ENCODE results near the gene RGS19.
"Not testable (repeated sequence)": the region's sequence is repeated elsewhere in the genome, so short reads cannot be mapped to it uniquely, and the experiment has no call there.

The RGS19 gene

GRCh38 chr20:64079273-64080012 lies at the start of gene RGS19:
RGS19 (minus strand) TSS chr20:64079518; CDS start chr20:64076886, 2,632 bp downstream.
- H3K4me3 ChIP-seq (ENCODE audit: low read length in 2 of 2): peak within 1 kb of the TSS; percentile 64 to 70
- H3K9ac ChIP-seq (ENCODE audit: low read depth in 1 of 2, low read length in 2 of 2): peak within 1 kb of the TSS; percentile 56 to 59
- peak within 1 kb of the TSS; percentile 63 to 79 for H3K27ac ChIP-seq (ENCODE audit: low read depth in 2 of 2, low read length in 2 of 2)
- H3K9me3 ChIP-seq (ENCODE audit: control insufficient read depth in 2 of 2, low read length in 2 of 2): no peaks in the 10 kb centered on the region
- peaks cover 13 to 15% of the 10 kb centered on the region in 2 donors for H3K27me3 ChIP-seq (ENCODE audit: control insufficient read depth in 2 of 2, insufficient read depth in 2 of 2, low read length in 2 of 2)
- H3K36me3 ChIP-seq (ENCODE audit: control insufficient read depth in 2 of 2, insufficient read depth in 2 of 2, low read length in 2 of 2): no peaks in the 10 kb centered on the region
- peaks cover 20 to 21% of the 10 kb centered on the region in 2 donors for H3K4me1 ChIP-seq (ENCODE audit: control insufficient read depth in 2 of 2, insufficient read depth in 2 of 2, low read length in 2 of 2)

GRCh38 chr20:64123517-64123916 lies 44.2 kb upstream of the RGS19 start:
- H3K9me3 ChIP-seq (ENCODE audit: control insufficient read depth in 2 of 2, low read length in 2 of 2); H3K9ac ChIP-seq (ENCODE audit: low read depth in 1 of 2, low read length in 2 of 2); H3K27ac ChIP-seq (ENCODE audit: low read depth in 2 of 2, low read length in 2 of 2); H3K4me3 ChIP-seq (ENCODE audit: low read length in 2 of 2); H3K36me3 ChIP-seq (ENCODE audit: control insufficient read depth in 2 of 2, insufficient read depth in 2 of 2, low read length in 2 of 2); H3K4me1 ChIP-seq (ENCODE audit: control insufficient read depth in 2 of 2, insufficient read depth in 2 of 2, low read length in 2 of 2): not testable (repeated sequence)
- H3K27me3 ChIP-seq (ENCODE audit: control insufficient read depth in 2 of 2, insufficient read depth in 2 of 2, low read length in 2 of 2): peaks cover 2 to 10% of the 10 kb centered on the region in 2 donors

- not testable (repeated sequence) for H3K4me1 ChIP-seq (ENCODE audit: control insufficient read depth in 2 of 2, insufficient read depth in 2 of 2, low read length in 2 of 2); H3K36me3 ChIP-seq (ENCODE audit: control insufficient read depth in 2 of 2, insufficient read depth in 2 of 2, low read length in 2 of 2); H3K4me3 ChIP-seq (ENCODE audit: low read length in 2 of 2); H3K9me3 ChIP-seq (ENCODE audit: control insufficient read depth in 2 of 2, low read length in 2 of 2); H3K27ac ChIP-seq (ENCODE audit: low read depth in 2 of 2, low read length in 2 of 2); H3K9ac ChIP-seq (ENCODE audit: low read depth in 1 of 2, low read length in 2 of 2)
- peaks cover 2 to 10% of the 10 kb centered on the region in 2 donors for H3K27me3 ChIP-seq (ENCODE audit: control insufficient read depth in 2 of 2, insufficient read depth in 2 of 2, low read length in 2 of 2)
Observed at GRCh38 chr20:64122927-64123326, 43.6 kb upstream of the RGS19 start.

- H3K27ac ChIP-seq (ENCODE audit: low read depth in 2 of 2, low read length in 2 of 2): no peak overlapping the region
- H3K4me1 ChIP-seq (ENCODE audit: control insufficient read depth in 2 of 2, insufficient read depth in 2 of 2, low read length in 2 of 2): peaks cover 0 to 2% of the 10 kb centered on the region in 2 donors
- H3K36me3 ChIP-seq (ENCODE audit: control insufficient read depth in 2 of 2, insufficient read depth in 2 of 2, low read length in 2 of 2): no peaks in the 10 kb centered on the region
- no peak overlapping the region for H3K9ac ChIP-seq (ENCODE audit: low read depth in 1 of 2, low read length in 2 of 2)
- no peaks in the 10 kb centered on the region for H3K9me3 ChIP-seq (ENCODE audit: control insufficient read depth in 2 of 2, low read length in 2 of 2)
- peaks cover 2 to 10% of the 10 kb centered on the region in 2 donors for H3K27me3 ChIP-seq (ENCODE audit: control insufficient read depth in 2 of 2, insufficient read depth in 2 of 2, low read length in 2 of 2)
- no peak overlapping the region for H3K4me3 ChIP-seq (ENCODE audit: low read length in 2 of 2)
Observed at GRCh38 chr20:64121586-64121985, 42.3 kb upstream of the RGS19 start.

GRCh38 chr20:64119681-64120341 lies 40.5 kb upstream of the RGS19 start:
- Histone ChIP-seq H3K9me3 (ENCODE audit: control insufficient read depth in 2 of 2, low read length in 2 of 2) (no peaks in the 10 kb centered on the region), H3K27me3 (ENCODE audit: control insufficient read depth in 2 of 2, insufficient read depth in 2 of 2, low read length in 2 of 2) (peaks cover 2 to 10% of the 10 kb centered on the region in 2 donors), H3K9ac (ENCODE audit: low read depth in 1 of 2, low read length in 2 of 2) (no peak overlapping the region), H3K4me1 (ENCODE audit: control insufficient read depth in 2 of 2, insufficient read depth in 2 of 2, low read length in 2 of 2) (peaks cover 0 to 2% of the 10 kb centered on the region in 2 donors), H3K4me3 (ENCODE audit: low read length in 2 of 2) (no peak overlapping the region), H3K27ac (ENCODE audit: low read depth in 2 of 2, low read length in 2 of 2) (no peak overlapping the region), H3K36me3 (ENCODE audit: control insufficient read depth in 2 of 2, insufficient read depth in 2 of 2, low read length in 2 of 2) (no peaks in the 10 kb centered on the region)

GRCh38 chr20:64119301-64119680 lies 40.0 kb upstream of the RGS19 start:
- Histone ChIP-seq H3K36me3 (ENCODE audit: control insufficient read depth in 2 of 2, insufficient read depth in 2 of 2, low read length in 2 of 2) (no peaks in the 10 kb centered on the region), H3K4me1 (ENCODE audit: control insufficient read depth in 2 of 2, insufficient read depth in 2 of 2, low read length in 2 of 2) (peaks cover 0 to 2% of the 10 kb centered on the region in 2 donors), H3K4me3 (ENCODE audit: low read length in 2 of 2) (no peak overlapping the region), H3K27me3 (ENCODE audit: control insufficient read depth in 2 of 2, insufficient read depth in 2 of 2, low read length in 2 of 2) (peaks cover 2 to 10% of the 10 kb centered on the region in 2 donors), H3K9ac (ENCODE audit: low read depth in 1 of 2, low read length in 2 of 2) (no peak overlapping the region), H3K27ac (ENCODE audit: low read depth in 2 of 2, low read length in 2 of 2) (no peak overlapping the region), H3K9me3 (ENCODE audit: control insufficient read depth in 2 of 2, low read length in 2 of 2) (no peaks in the 10 kb centered on the region)

- H3K27me3 ChIP-seq (ENCODE audit: control insufficient read depth in 2 of 2, insufficient read depth in 2 of 2, low read length in 2 of 2): peaks cover 2 to 10% of the 10 kb centered on the region in 2 donors
- not testable (repeated sequence) for H3K4me3 ChIP-seq (ENCODE audit: low read length in 2 of 2); H3K4me1 ChIP-seq (ENCODE audit: control insufficient read depth in 2 of 2, insufficient read depth in 2 of 2, low read length in 2 of 2); H3K9ac ChIP-seq (ENCODE audit: low read depth in 1 of 2, low read length in 2 of 2); H3K36me3 ChIP-seq (ENCODE audit: control insufficient read depth in 2 of 2, insufficient read depth in 2 of 2, low read length in 2 of 2); H3K27ac ChIP-seq (ENCODE audit: low read depth in 2 of 2, low read length in 2 of 2); H3K9me3 ChIP-seq (ENCODE audit: control insufficient read depth in 2 of 2, low read length in 2 of 2)
Observed at GRCh38 chr20:64117432-64117777, 38.1 kb upstream of the RGS19 start.

- Histone ChIP-seq H3K9me3 (ENCODE audit: control insufficient read depth in 2 of 2, low read length in 2 of 2) (no peaks in the 10 kb centered on the region), H3K9ac (ENCODE audit: low read depth in 1 of 2, low read length in 2 of 2) (no peak overlapping the region), H3K4me1 (ENCODE audit: control insufficient read depth in 2 of 2, insufficient read depth in 2 of 2, low read length in 2 of 2) (peaks cover 0 to 2% of the 10 kb centered on the region in 2 donors), H3K36me3 (ENCODE audit: control insufficient read depth in 2 of 2, insufficient read depth in 2 of 2, low read length in 2 of 2) (no peaks in the 10 kb centered on the region), H3K4me3 (ENCODE audit: low read length in 2 of 2) (no peak overlapping the region), H3K27me3 (ENCODE audit: control insufficient read depth in 2 of 2, insufficient read depth in 2 of 2, low read length in 2 of 2) (peaks cover 2 to 10% of the 10 kb centered on the region in 2 donors), H3K27ac (ENCODE audit: low read depth in 2 of 2, low read length in 2 of 2) (no peak overlapping the region)
Observed at GRCh38 chr20:64116541-64117431, 37.5 kb upstream of the RGS19 start.

GRCh38 chr20:64116016-64116415 lies 36.7 kb upstream of the RGS19 start:
- no peaks in the 10 kb centered on the region for H3K9me3 ChIP-seq (ENCODE audit: control insufficient read depth in 2 of 2, low read length in 2 of 2)
- H3K27ac ChIP-seq (ENCODE audit: low read depth in 2 of 2, low read length in 2 of 2): no peak overlapping the region
- H3K9ac ChIP-seq (ENCODE audit: low read depth in 1 of 2, low read length in 2 of 2): no peak overlapping the region

More at GRCh38 chr20:64116016-64116415, 36.7 kb upstream of the RGS19 start:
- H3K36me3 ChIP-seq (ENCODE audit: control insufficient read depth in 2 of 2, insufficient read depth in 2 of 2, low read length in 2 of 2): no peaks in the 10 kb centered on the region
- peaks cover under 1 to 3% of the 10 kb centered on the region in 2 donors for H3K27me3 ChIP-seq (ENCODE audit: control insufficient read depth in 2 of 2, insufficient read depth in 2 of 2, low read length in 2 of 2)
- H3K4me3 ChIP-seq (ENCODE audit: low read length in 2 of 2): no peak overlapping the region
- peaks cover 0 to 2% of the 10 kb centered on the region in 2 donors for H3K4me1 ChIP-seq (ENCODE audit: control insufficient read depth in 2 of 2, insufficient read depth in 2 of 2, low read length in 2 of 2)

Data from mucosa of rectum (tissue), 2 donors.